ENCODE results near the gene MTCH1.

- TF ChIP-seq CTCF (IDR thresholded peaks at IDR 0.05), result no peak
- TF ChIP-seq POLR2A (IDR thresholded peaks at IDR 0.05), result no peak
Observed at GRCh38 chr6:37007340-37008043, 21.5 kb upstream of the MTCH1 start.

All from Peyer's patch (tissue), 4 donors.